ENCODE measurements around the gene YPEL5.

YPEL5 gene

GRCh38 chr2:30172627-30173026, 25.8 kb downstream of the YPEL5 start:
- DNase-seq: no peak

GRCh38 chr2:30177440-30177839, 30.6 kb downstream of the YPEL5 start:
- no peak for DNase-seq

DNA sequence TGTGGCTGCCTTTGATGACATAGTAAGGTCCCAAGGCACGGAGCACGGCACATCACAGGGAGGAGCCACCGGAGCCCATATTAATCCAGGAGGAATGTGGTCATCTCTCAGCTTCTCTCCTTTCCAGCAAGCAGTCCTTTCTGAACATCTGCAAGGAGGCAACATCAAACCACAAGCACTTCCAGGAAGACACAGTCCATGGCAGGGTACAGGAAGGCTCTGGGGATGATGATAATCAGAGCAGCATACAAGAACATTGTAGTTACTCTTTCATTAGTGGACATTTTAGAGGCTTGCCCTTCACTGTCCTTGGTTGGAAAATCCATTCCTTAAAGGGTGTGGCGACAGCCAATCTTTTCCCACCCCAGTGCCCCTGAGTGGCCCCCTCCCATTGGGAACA, 31.1 kb downstream of the YPEL5 start:
- no peak for DNase-seq

- DNase-seq: no peak
Observed at GRCh38 chr2:30178618-30179434, 32.0 kb downstream of the YPEL5 start.

GRCh38 chr2:30179536-30179935, 32.7 kb downstream of the YPEL5 start:
- no peak for DNase-seq

DNA sequence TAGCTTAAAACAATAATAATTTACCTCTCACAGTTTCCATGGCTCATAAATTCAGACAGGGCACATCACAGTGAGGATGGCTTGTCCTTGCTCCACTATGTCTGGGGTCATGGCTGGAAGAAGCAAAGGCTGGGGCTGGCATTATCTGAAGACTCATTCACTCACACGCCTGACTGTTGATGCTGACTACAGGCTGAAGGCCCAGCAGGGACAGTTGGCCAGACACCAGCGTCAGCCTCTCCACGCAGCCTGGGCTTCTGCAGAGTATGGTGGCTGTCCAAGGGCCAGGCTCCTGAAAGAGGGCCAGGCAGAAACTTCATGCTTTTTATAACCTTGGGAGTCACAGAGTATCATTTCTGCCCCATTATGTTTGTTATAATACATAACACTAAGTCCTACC, 33.4 kb downstream of the YPEL5 start:
- DNase-seq: no peak

GRCh38 chr2:30181176-30181575, 34.4 kb downstream of the YPEL5 start:
- no peak for DNase-seq

DNA sequence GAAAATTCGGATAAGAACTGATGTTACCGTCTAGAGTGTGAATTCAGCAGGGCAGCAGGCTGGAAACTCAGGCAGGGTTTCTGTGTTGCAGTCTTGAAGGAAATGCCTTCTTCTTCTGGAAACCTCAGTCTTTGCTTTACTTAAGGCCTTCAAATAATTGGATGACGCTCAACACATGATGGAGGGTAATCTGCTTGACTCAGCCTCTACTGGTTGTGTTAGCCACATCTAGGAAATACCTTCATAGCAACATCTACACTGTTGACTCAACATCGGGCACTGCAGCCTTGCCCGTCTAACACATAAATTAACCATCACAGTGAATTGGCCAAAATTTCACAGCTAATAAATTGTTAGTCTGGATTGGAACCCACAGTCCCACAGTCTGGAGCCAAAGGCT, 37.2 kb downstream of the YPEL5 start:
- no peak for DNase-seq

DNA sequence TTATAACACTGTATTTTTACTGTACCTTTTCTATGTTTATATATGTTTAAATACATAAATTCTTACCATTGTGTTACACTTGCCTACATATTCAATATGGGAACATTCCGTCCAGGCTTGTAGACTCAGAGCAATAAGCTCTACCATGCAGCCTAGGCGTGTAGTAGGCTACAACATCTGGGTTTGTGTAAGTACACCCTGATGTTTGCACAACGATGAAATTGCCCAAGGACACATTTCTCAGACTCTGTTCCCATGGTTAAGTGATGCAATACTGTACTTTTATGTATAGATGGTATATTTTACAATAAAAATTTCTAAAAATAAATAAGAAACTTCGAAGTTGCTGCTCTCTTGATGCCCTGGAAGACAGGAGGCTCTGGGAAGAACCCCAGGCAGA, 38.4 kb downstream of the YPEL5 start:
- no peak for DNase-seq

GRCh38 chr2:30188292-30188691, 41.5 kb downstream of the YPEL5 start:
- no peak for DNase-seq

DNA sequence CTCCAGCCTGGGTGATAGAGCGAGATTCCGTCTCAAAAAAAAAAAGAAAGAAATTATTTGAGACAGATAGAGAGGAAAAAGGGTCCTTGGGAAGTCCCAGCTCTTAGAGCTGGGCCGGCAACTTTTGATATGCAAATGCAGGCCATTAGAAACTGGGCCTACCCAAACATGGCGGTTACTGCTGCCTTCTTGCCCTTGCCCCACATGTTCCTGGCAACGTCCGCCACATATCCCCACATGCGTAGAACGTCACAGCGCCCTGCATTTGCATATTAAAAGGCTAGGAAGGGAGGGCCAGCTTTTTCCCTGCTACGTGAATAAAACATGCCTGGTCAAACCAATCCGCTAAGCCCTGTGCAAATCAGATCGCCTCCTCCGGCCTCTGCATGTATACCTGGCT, 43.8 kb downstream of the YPEL5 start:
- no peak for DNase-seq

DNA sequence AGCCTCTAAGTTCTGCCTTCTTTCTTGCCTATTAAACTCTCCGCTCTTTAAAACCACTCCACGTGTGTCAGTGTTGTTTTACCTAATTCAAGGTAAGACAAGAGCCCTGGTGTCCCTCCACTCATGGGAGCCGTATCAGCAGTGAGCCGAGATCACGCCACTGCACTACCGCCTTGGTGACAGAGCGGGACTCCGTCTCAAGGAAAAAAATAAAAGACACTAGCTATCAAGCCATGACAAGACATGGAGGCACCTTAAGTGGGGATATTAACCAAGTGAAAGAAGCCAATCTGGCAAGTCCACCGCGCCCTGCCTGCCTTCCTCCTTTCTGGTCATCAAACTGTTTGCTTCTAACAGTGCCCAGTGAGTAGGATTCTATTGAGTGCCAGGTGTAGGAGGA, 44.3 kb downstream of the YPEL5 start:
- no peak for DNase-seq

DNA sequence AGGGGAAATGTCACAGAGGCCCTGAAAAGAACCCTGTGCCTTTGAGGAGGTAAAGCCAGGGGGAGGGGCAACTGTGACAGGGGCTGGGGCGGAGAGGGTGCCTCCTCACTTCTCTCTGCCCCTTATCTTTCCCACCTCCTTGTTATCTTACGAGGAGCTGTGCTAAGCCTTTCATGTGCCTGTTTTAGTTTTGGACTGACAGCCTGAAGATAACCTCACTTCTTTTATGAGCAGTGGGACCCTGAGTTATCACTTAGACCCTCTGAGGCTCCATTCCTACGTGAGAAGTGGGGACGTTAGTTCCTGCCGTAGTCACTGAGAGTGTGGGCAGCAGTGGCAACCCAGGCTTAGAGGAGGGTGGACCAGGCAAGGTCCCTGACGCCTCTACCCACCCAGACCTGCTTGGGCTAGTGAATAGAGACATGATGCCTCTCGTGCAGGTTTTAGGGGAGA, 45.0 kb downstream of the YPEL5 start:
- DNase-seq: no peak

GRCh38 chr2:30192314-30192713, 45.5 kb downstream of the YPEL5 start:
- DNase-seq: no peak

- no peak for DNase-seq
Observed at GRCh38 chr2:30193104-30193681, 46.4 kb downstream of the YPEL5 start.

DNA sequence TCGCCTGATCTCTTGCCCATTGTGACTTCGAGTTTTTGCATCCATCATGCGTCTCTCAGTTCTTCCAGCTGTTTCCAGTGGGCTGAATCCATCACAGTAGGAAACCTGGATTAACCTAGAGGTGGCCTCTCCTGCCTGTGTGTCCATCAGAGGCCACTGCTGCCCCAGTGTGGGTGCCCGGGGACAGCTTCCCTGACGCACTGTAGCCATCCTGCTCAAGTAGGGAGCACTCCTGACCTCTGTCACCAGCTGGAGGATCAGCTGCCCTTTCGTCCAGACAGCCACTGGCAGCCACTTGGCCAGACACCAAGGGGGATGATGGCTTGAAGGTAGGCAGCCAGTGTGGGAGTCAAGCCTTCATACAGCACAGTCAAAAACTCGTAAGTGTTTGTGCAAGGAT, 47.6 kb downstream of the YPEL5 start:
- DNase-seq: no peak

GRCh38 chr2:30195016-30195415, 48.2 kb downstream of the YPEL5 start:
- no peak for DNase-seq

DNA sequence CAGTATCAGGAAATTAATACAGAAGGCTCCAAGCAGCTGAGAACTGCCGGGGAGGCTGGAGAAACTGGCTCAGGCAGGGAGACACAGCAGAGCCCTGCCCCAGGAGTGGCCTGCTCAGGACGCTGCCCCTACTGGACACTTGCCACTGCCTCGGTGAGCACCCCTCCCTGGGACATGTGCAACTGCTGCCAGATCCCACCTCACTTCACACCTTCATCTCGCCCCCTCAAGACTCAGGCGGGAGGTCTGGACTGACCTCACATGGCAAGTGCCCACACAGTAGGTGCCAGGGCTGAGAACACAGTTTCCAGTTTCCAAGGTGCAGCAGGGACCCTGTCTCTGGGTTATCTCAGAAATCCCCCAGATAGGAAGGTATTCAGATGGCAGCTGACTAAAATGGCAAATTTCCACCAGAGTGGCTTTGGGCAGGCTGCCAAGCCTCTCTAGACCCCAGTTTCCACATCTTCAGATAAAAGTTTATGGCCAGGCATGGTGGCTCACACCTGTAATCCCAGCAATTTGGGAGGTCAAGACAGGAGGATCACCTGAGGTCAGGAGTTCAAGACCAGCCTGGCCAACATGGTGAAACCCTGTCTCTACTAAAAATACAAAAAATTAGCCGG, 50.9 kb downstream of the YPEL5 start:
- DNase-seq: no peak

DNA sequence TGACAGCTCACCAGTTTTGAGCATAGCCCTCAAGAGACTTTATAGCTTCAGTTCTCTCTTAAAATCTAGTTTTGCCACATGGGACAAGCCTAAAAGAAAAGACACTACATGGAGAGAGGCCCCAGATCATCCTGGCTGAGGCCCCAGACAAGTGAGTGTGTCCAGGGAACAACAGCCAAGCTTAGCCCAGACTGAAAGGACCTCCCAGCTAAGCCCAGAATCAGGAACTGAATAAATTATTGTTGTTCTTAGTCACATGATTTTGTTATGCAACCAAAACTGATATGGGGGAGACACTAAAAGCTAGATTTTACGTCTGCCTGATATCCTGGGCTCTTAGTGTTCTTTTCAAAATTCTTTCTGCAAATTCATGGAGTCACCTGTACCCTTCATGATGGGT, 55.2 kb downstream of the YPEL5 start:
- no peak for DNase-seq

DNA sequence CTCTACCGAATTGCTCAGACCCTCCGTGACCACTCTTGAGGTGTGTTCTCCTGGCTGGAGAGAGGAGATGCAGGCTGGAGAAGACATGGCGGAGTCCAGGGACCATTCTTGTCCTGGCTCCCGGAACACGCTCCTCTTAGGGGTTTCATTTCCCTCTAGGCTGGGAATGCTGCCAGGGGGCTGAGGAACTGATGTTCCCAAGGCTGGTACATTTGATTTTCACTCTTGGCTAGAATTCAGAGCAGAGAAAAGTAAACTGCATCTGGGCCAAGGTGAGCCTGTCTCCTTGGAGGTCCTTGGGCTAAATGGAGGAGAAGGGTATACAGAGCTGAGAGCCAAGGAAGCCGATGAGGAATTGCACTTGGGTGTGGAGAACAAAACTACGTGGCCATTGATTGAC, 56.3 kb downstream of the YPEL5 start:
- no peak for DNase-seq

- no peak for DNase-seq
Observed at GRCh38 chr2:30204281-30204680, 57.5 kb downstream of the YPEL5 start.

DNA sequence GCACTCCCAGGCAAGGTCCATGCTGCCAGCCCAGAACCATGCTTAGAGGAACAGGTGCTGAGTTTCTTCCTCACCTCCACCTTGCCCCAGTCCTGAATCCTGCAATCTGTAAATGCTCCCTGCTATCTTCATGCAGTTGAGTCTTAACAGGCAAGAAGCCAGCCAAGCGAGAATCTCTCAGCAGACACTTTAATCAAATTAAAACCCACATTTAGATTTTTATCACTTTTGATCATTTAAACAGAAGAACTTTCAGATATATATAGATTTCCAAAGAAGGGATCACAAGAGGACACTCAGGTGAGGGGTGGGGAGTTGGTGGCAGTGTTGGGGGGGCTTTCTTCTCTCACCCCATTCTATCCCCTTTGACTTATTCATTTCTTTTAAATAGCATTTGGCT, 58.6 kb downstream of the YPEL5 start:
- no peak for DNase-seq

GRCh38 chr2:30206461-30207430, 59.9 kb downstream of the YPEL5 start:
- DNase-seq: no peak
